Right forelimb (tissue), 1 donor: ENCODE measurements around the gene TOM1L2.

Experiments used
- DNase-seq: peaks from one replicate; pipeline ENCODE4 v3.0.0-alpha.2; 2018

Gene TOM1L2

GRCh38 chr17:17846003-17846402 lies 126.2 kb downstream of the TOM1L2 start:
- no peak for DNase-seq

GRCh38 chr17:17845046-17845775 lies 127.0 kb downstream of the TOM1L2 start:
- DNase-seq, result no peak

GRCh38 chr17:17844500-17844899 lies 127.7 kb downstream of the TOM1L2 start:
- DNase-seq, result no peak

- DNase-seq, result no peak
Observed at GRCh38 chr17:17844079-17844478, 128.1 kb downstream of the TOM1L2 start.

GRCh38 chr17:17843096-17843495 lies 129.1 kb downstream of the TOM1L2 start:
- DNase-seq, result no peak

GRCh38 chr17:17842111-17842876 lies 129.9 kb downstream of the TOM1L2 start:
- no peak for DNase-seq

GRCh38 chr17:17841601-17842025 lies 130.6 kb downstream of the TOM1L2 start:
- DNase-seq, result no peak

GRCh38 chr17:17840751-17841591 lies 131.2 kb downstream of the TOM1L2 start:
- no peak for DNase-seq

GRCh38 chr17:17839791-17840707 lies 132.2 kb downstream of the TOM1L2 start:
- DNase-seq, result peak; percentile 87

GRCh38 chr17:17837966-17838962 lies 133.9 kb downstream of the TOM1L2 start:
- no peak for DNase-seq

- DNase-seq, result no peak
Observed at GRCh38 chr17:17837380-17837821, 134.8 kb downstream of the TOM1L2 start.

- peak; percentile 77 for DNase-seq
Observed at GRCh38 chr17:17836818-17837379, 135.3 kb downstream of the TOM1L2 start, which contains the start of gene SREBF1. Gene SREBF1 (minus strand): TSS chr17:17836986. CDS start chr17:17836817, 169 bp downstream.

GRCh38 chr17:17836250-17836817 lies 135.9 kb downstream of the TOM1L2 start:
- peak; percentile 98 for DNase-seq

GRCh38 chr17:17835415-17836249 lies 136.6 kb downstream of the TOM1L2 start:
- no peak for DNase-seq

- no peak for DNase-seq
Observed at GRCh38 chr17:17834974-17835373, 137.2 kb downstream of the TOM1L2 start.

- no peak for DNase-seq
Observed at GRCh38 chr17:17833658-17834357, 138.4 kb downstream of the TOM1L2 start.

- DNase-seq, result no peak
Observed at GRCh38 chr17:17832032-17832363, 140.2 kb downstream of the TOM1L2 start.
